ENCODE measurements around the gene IGSF9.

The IGSF9 gene

GRCh38 chr1:159979257-159979656 lies 33.8 kb upstream of the IGSF9 start:
- Histone ChIP-seq H3K79me2 (ENCODE audit: insufficient read depth, low read length) (no peaks in the 10 kb centered on the region), H3K9ac (ENCODE audit: low read length) (no peak overlapping the region)
- no peak for TF ChIP-seq EZH2phosphoT487 (conservative IDR thresholded peaks at IDR 0.05; ENCODE audit: low read length)
- no peak for TF ChIP-seq CTCF (IDR thresholded peaks at IDR 0.05; ENCODE audit: insufficient read depth, low read length, poor library complexity, severe bottlenecking)

GRCh38 chr1:159978107-159978398 lies 32.6 kb upstream of the IGSF9 start:
- H4K20me1 ChIP-seq (ENCODE audit: low read depth, low read length), result no peaks in the 10 kb centered on the region
- TF ChIP-seq EZH2phosphoT487 (conservative IDR thresholded peaks at IDR 0.05; ENCODE audit: low read length) (no peak), CTCF (IDR thresholded peaks at IDR 0.05; ENCODE audit: insufficient read depth, low read length, poor library complexity, severe bottlenecking) (no peak)
- H3K27me3 ChIP-seq (ENCODE audit: low read length), result no peaks in the 10 kb centered on the region
- no peak overlapping the region for H3K4me2 ChIP-seq (ENCODE audit: low read depth, low read length, poor library complexity, severe bottlenecking)
- no peak overlapping the region for H3K27ac ChIP-seq (ENCODE audit: low read depth, low read length)
- H3K9me3 ChIP-seq (ENCODE audit: insufficient read depth, low read length), result no peaks in the 10 kb centered on the region
- no peak overlapping the region for H2AFZ ChIP-seq (ENCODE audit: low read depth, low read length, severe bottlenecking)
- H3K9me2 ChIP-seq (replicated peaks; ENCODE audit: insufficient read depth, low read length), result no peaks in the 10 kb centered on the region
- H3F3A ChIP-seq (ENCODE audit: insufficient read depth), result no peaks in the 10 kb centered on the region
- no peak overlapping the region for H3K4me3 ChIP-seq (ENCODE audit: insufficient read depth, low read length, poor library complexity, severe bottlenecking)
- H3K9ac ChIP-seq (ENCODE audit: low read length), result no peak overlapping the region
- H3K36me3 ChIP-seq (ENCODE audit: low read length), result no peaks in the 10 kb centered on the region
- no peaks in the 10 kb centered on the region for H3K79me2 ChIP-seq (ENCODE audit: insufficient read depth, low read length)

More at GRCh38 chr1:159979257-159979656, 33.8 kb upstream of the IGSF9 start:
- no peak overlapping the region for H3K4me2 ChIP-seq (ENCODE audit: low read depth, low read length, poor library complexity, severe bottlenecking)
- H3K4me3 ChIP-seq (ENCODE audit: insufficient read depth, low read length, poor library complexity, severe bottlenecking), result no peak overlapping the region
- no peaks in the 10 kb centered on the region for H3K9me2 ChIP-seq (replicated peaks; ENCODE audit: insufficient read depth, low read length)
- H3K27ac ChIP-seq (ENCODE audit: low read depth, low read length), result no peak overlapping the region
- no peaks in the 10 kb centered on the region for H3F3A ChIP-seq (ENCODE audit: insufficient read depth)
- H3K36me3 ChIP-seq (ENCODE audit: low read length), result no peaks in the 10 kb centered on the region
- no peaks in the 10 kb centered on the region for H3K9me3 ChIP-seq (ENCODE audit: insufficient read depth, low read length)
- no peak overlapping the region for H2AFZ ChIP-seq (ENCODE audit: low read depth, low read length, severe bottlenecking)
- no peaks in the 10 kb centered on the region for H3K27me3 ChIP-seq (ENCODE audit: low read length)
- no peaks in the 10 kb centered on the region for H4K20me1 ChIP-seq (ENCODE audit: low read depth, low read length)

- Histone ChIP-seq H3K79me2 (ENCODE audit: insufficient read depth, low read length) (no peaks in the 10 kb centered on the region), H3K9me3 (ENCODE audit: insufficient read depth, low read length) (no peaks in the 10 kb centered on the region), H3K4me3 (ENCODE audit: insufficient read depth, low read length, poor library complexity, severe bottlenecking) (no peak overlapping the region), H3K9me2 (replicated peaks; ENCODE audit: insufficient read depth, low read length) (no peaks in the 10 kb centered on the region), H3K27me3 (ENCODE audit: low read length) (no peaks in the 10 kb centered on the region), H3K4me2 (ENCODE audit: low read depth, low read length, poor library complexity, severe bottlenecking) (no peak overlapping the region), H3F3A (ENCODE audit: insufficient read depth) (no peaks in the 10 kb centered on the region), H3K36me3 (ENCODE audit: low read length) (no peaks in the 10 kb centered on the region), H4K20me1 (ENCODE audit: low read depth, low read length) (no peaks in the 10 kb centered on the region), H2AFZ (ENCODE audit: low read depth, low read length, severe bottlenecking) (no peak overlapping the region), H3K27ac (ENCODE audit: low read depth, low read length) (no peak overlapping the region), H3K9ac (ENCODE audit: low read length) (no peak overlapping the region)
- TF ChIP-seq CTCF (IDR thresholded peaks at IDR 0.05; ENCODE audit: insufficient read depth, low read length, poor library complexity, severe bottlenecking) (no peak), EZH2phosphoT487 (conservative IDR thresholded peaks at IDR 0.05; ENCODE audit: low read length) (no peak)
Measured at GRCh38 chr1:159977364-159978106, 32.1 kb upstream of the IGSF9 start.

Measured in SU-DHL-6 (cell line).